Mesothelial cell of epicardium (in vitro differentiated cells): ENCODE results near the gene PDE1C. TPM values are rescaled to one million over a fixed set of nuclear protein-coding genes. Genes with fewer than 3 reads are reported as not detected.

ENCODE experiments used
- DNase-seq, 2 experiments: peaks; one replicate each; pipeline ENCODE4 v3.0.0; 2021; ENCODE audit warnings: low spot score in 2 of 2; ENCODE audit not compliant: unreplicated experiment in 2 of 2
- H3K27ac Mint-ChIP-seq: 2 replicates; pipeline ENCODE4 v1.8.0; 2021; ENCODE audit warnings: mixed read lengths
- H3K27me3 Mint-ChIP-seq: 2 replicates; pipeline ENCODE4 v1.8.0; 2021; ENCODE audit warnings: low read depth, mixed read lengths
- H3K36me3 Mint-ChIP-seq: 2 replicates; pipeline ENCODE4 v1.8.0; 2021; ENCODE audit warnings: mixed read lengths
- H3K4me1 Mint-ChIP-seq: 2 replicates; pipeline ENCODE4 v1.8.0; 2021; ENCODE audit warnings: mixed read lengths
- H3K4me3 Mint-ChIP-seq: 2 replicates; pipeline ENCODE4 v1.8.0; 2021; ENCODE audit warnings: mild to moderate bottlenecking, moderate library complexity, mixed read lengths
- H3K9me3 Mint-ChIP-seq: 2 replicates; pipeline ENCODE4 v1.8.0; 2021; ENCODE audit warnings: mixed read lengths
- CTCF ChIP-seq: fragments of 200-600 bp; sonication (generic); IDR thresholded peaks from one replicate; pipeline ENCODE4 v1.5.0; 2021; ENCODE audit warnings: antibody characterized with exemption; ENCODE audit not compliant: unreplicated experiment
- total RNA-seq: library from RNA; stranded (reverse); gene quantifications from 3 replicates; pipeline ENCODE4 v1.2.1, GENCODE V29; 2021

The PDE1C gene
- total RNA-seq, 1 donor from 2014 or later = 0.94 TPM

GRCh38 chr7:31716355-31716754, 353.9 kb downstream of the PDE1C start:
- Mint-ChIP-seq H3K4me1 (no peaks in the 10 kb centered on the region), H3K9me3 (peaks cover 17% of the 10 kb centered on the region), H3K36me3 (no peaks in the 10 kb centered on the region), H3K27ac (no peak overlapping the region), H3K27me3 (peaks cover 34% of the 10 kb centered on the region), H3K4me3 (no peak overlapping the region)
- TF ChIP-seq CTCF = no peak
- no peak for DNase-seq

- DNase-seq = no peak
- Mint-ChIP-seq H3K27me3 (peaks cover 52% of the 10 kb centered on the region), H3K9me3 (peaks cover 17% of the 10 kb centered on the region), H3K4me3 (no peak overlapping the region), H3K36me3 (no peaks in the 10 kb centered on the region), H3K4me1 (no peaks in the 10 kb centered on the region), H3K27ac (no peak overlapping the region)
- no peak for TF ChIP-seq CTCF
Observed at GRCh38 chr7:31710171-31710570, 360.0 kb downstream of the PDE1C start.

- Mint-ChIP-seq H3K36me3 (no peaks in the 10 kb centered on the region), H3K27ac (no peak overlapping the region), H3K4me3 (no peak overlapping the region), H3K9me3 (no peaks in the 10 kb centered on the region), H3K27me3 (peaks cover 53% of the 10 kb centered on the region), H3K4me1 (no peaks in the 10 kb centered on the region)
- no peak for DNase-seq
- TF ChIP-seq CTCF = no peak
Observed at GRCh38 chr7:31707089-31707488, 363.1 kb downstream of the PDE1C start.

- no peaks in the 10 kb centered on the region for H3K9me3 Mint-ChIP-seq
- H3K27me3 Mint-ChIP-seq = peaks cover 50% of the 10 kb centered on the region
- H3K27ac Mint-ChIP-seq = no peak overlapping the region
- DNase-seq = no peak
- H3K4me3 Mint-ChIP-seq = no peak overlapping the region
- H3K4me1 Mint-ChIP-seq = no peaks in the 10 kb centered on the region
- no peak for TF ChIP-seq CTCF
- no peaks in the 10 kb centered on the region for H3K36me3 Mint-ChIP-seq
Observed at GRCh38 chr7:31705377-31705776, 364.8 kb downstream of the PDE1C start.

GRCh38 chr7:31702354-31702753, 367.9 kb downstream of the PDE1C start:
- no peak for TF ChIP-seq CTCF
- Mint-ChIP-seq H3K4me3 (no peak overlapping the region), H3K27me3 (peaks cover 52% of the 10 kb centered on the region), H3K36me3 (no peaks in the 10 kb centered on the region), H3K9me3 (no peaks in the 10 kb centered on the region), H3K4me1 (no peaks in the 10 kb centered on the region), H3K27ac (no peak overlapping the region)
- no peak for DNase-seq
